Measurements from ENCODE around the gene KLHDC1. TPM values are rescaled to one million over a fixed set of nuclear protein-coding genes. Genes with fewer than 3 reads are reported as not detected.

The KLHDC1 gene
- total and polyA plus RNA-seq, 9 of the 15 experiments (the other 6 are each of a cell fraction or from before 2014, with no cell fraction given) = 0.08 to 0.41 (median 0.18) TPM

GRCh38 chr14:49687942-49688700, 4.8 kb upstream of the KLHDC1 start, which contains the start of gene POLE2 (continued):
- 0 out of 2 replicates have a peak, but pooled peaks have one; percentile 60 for TF ChIP-seq AFF4 (CRISPR knock-in tag; IDR thresholded peaks at IDR 0.05)
- TF ChIP-seq, protein P1, sequence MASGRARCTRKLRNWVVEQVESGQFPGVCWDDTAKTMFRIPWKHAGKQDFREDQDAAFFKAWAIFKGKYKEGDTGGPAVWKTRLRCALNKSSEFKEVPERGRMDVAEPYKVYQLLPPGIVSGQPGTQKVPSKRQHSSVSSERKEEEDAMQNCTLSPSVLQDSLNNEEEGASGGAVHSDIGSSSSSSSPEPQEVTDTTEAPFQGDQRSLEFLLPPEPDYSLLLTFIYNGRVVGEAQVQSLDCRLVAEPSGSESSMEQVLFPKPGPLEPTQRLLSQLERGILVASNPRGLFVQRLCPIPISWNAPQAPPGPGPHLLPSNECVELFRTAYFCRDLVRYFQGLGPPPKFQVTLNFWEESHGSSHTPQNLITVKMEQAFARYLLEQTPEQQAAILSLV (tag; IDR thresholded peaks at IDR 0.05) = no peak
- no peak for TF ChIP-seq NCOR1 (IDR thresholded peaks at IDR 0.05)
- no peak for TF ChIP-seq THRB (CRISPR knock-in tag; conservative IDR thresholded peaks at IDR 0.05)
- peak; percentile 54 to 65; a peak in 3 of 4 replicates for TF ChIP-seq NRF1 (conservative IDR thresholded peaks at IDR 0.05 in 1 of 2, IDR thresholded peaks at IDR 0.05 in 1 of 2)
- no peak for TF ChIP-seq MAFG (tag; conservative IDR thresholded peaks at IDR 0.05)
- no peak for TF ChIP-seq HOXB6 (CRISPR knock-in tag; IDR thresholded peaks at IDR 0.05; ENCODE audit: borderline replicate concordance)
- peak; percentile 92 for TF ChIP-seq RBBP5 (IDR thresholded peaks at IDR 0.05; ENCODE audit: borderline replicate concordance, insufficient read depth, low read length, poor library complexity, severe bottlenecking)
- TF ChIP-seq NELFE (IDR thresholded peaks at IDR 0.05; ENCODE audit: insufficient read depth, insufficient read length) = no peak
- TF ChIP-seq, protein P2, sequence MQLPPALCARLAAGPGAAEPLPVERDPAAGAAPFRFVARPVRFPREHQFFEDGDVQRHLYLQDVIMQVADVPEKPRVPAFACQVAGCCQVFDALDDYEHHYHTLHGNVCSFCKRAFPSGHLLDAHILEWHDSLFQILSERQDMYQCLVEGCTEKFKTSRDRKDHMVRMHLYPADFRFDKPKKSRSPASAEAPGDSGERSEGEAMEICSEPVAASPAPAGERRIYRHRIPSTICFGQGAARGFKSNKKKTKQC (CRISPR knock-in tag; IDR thresholded peaks at IDR 0.05) = peak; percentile 88
- TF ChIP-seq DIDO1 (tag; IDR thresholded peaks at IDR 0.05; ENCODE audit: low read depth) = no peak
- no peak for TF ChIP-seq ZNF445 (CRISPR knock-in tag; IDR thresholded peaks at IDR 0.05; ENCODE audit: low read depth)
- TF ChIP-seq, protein P3, sequence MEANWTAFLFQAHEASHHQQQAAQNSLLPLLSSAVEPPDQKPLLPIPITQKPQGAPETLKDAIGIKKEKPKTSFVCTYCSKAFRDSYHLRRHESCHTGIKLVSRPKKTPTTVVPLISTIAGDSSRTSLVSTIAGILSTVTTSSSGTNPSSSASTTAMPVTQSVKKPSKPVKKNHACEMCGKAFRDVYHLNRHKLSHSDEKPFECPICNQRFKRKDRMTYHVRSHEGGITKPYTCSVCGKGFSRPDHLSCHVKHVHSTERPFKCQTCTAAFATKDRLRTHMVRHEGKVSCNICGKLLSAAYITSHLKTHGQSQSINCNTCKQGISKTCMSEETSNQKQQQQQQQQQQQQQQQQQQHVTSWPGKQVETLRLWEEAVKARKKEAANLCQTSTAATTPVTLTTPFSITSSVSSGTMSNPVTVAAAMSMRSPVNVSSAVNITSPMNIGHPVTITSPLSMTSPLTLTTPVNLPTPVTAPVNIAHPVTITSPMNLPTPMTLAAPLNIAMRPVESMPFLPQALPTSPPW (CRISPR knock-in tag; IDR thresholded peaks at IDR 0.05) = peak; percentile 61
- TF ChIP-seq RBM39 (optimal IDR thresholded peaks at IDR 0.05; ENCODE audit: low read depth, low read length) = no peak
- TF ChIP-seq HNRNPL (IDR thresholded peaks at IDR 0.05; ENCODE audit: low read depth, low read length) = no peak
- no peak for TF ChIP-seq FOSL1 (tag; conservative IDR thresholded peaks at IDR 0.05)
- no peak for TF ChIP-seq MCM7 (IDR thresholded peaks at IDR 0.05)
- TF ChIP-seq ZKSCAN1 (IDR thresholded peaks at IDR 0.05; ENCODE audit: low read depth, low read length) = no peak
- peak; percentile 68; the same call in 1 of the 2 replicates for TF ChIP-seq SP1 (CRISPR knock-in tag; IDR thresholded peaks at IDR 0.05)
- TF ChIP-seq ZNF174 (CRISPR knock-in tag; IDR thresholded peaks at IDR 0.05) = no peak

Measured in K562 (cell line).